GM23338 (cell line): ENCODE data around the gene OMP. TPM values are rescaled to one million over a fixed set of nuclear protein-coding genes. Genes with fewer than 3 reads are reported as not detected.

ENCODE experiments used
- ATAC-seq: fragments of 200-7000 bp; cut with Tn5 transposase; 3 replicates; pipeline ENCODE4 v1.9.1; 2020
- DNase-seq: peaks from one replicate; pipeline ENCODE4 v3.0.0-alpha.2; 2015; ENCODE audit warnings: low spot score
- H2AFZ ChIP-seq: fragments of 200-600 bp; sonication (generic); 2 replicates; pipeline ENCODE4 v1.8.0; 2016; ENCODE audit warnings: antibody characterized with exemption, mild to moderate bottlenecking, moderate library complexity
- H3F3A ChIP-seq: fragments of 200-600 bp; sonication (generic); replicated peaks from 2 replicates; pipeline ENCODE4 v1.8.0; 2017; ENCODE audit warnings: antibody characterized with exemption, mixed run types, low read depth
- H3K27ac ChIP-seq: fragments of 200-600 bp; sonication (generic); 2 replicates; pipeline ENCODE4 v1.6.1; 2016; ENCODE audit warnings: low read depth
- H3K27me3 ChIP-seq: fragments of 200-600 bp; sonication (generic); 2 replicates; pipeline ENCODE4 v1.8.0; 2016; ENCODE audit warnings: mild to moderate bottlenecking, mixed run types, moderate library complexity; ENCODE audit not compliant: insufficient read depth
- H3K36me3 ChIP-seq: fragments of 200-600 bp; sonication (generic); 2 replicates; pipeline ENCODE4 v1.8.0; 2016; ENCODE audit warnings: mild to moderate bottlenecking; ENCODE audit not compliant: insufficient read depth
- H3K4me1 ChIP-seq: fragments of 200-600 bp; sonication (generic); 2 replicates; pipeline ENCODE4 v1.8.0; 2016; ENCODE audit warnings: mild to moderate bottlenecking, moderate library complexity; ENCODE audit not compliant: insufficient read depth
- H3K4me2 ChIP-seq: fragments of 200-600 bp; sonication (generic); 2 replicates; pipeline ENCODE4 v1.7.1; 2017; ENCODE audit warnings: mixed run types
- H3K4me3 ChIP-seq: fragments of 200-600 bp; sonication (generic); 2 replicates; pipeline ENCODE4 v1.6.1; 2016; ENCODE audit warnings: mixed run types
- H3K79me2 ChIP-seq: fragments of 200-600 bp; sonication (generic); replicated peaks from 2 replicates; pipeline ENCODE4 v1.8.0; 2017; ENCODE audit warnings: mild to moderate bottlenecking; ENCODE audit not compliant: insufficient read depth
- H3K9me2 ChIP-seq: fragments of 200-600 bp; sonication (generic); 2 replicates; pipeline ENCODE4 v1.8.0; 2017; ENCODE audit not compliant: insufficient read depth
- H4K20me1 ChIP-seq: fragments of 200-600 bp; sonication (generic); replicated peaks from 2 replicates; pipeline ENCODE4 v1.8.0; 2017; ENCODE audit warnings: mild to moderate bottlenecking; ENCODE audit not compliant: insufficient read depth
- H3K27ac Mint-ChIP-seq: 2 replicates; pipeline ENCODE4 v1.8.0; 2020; ENCODE audit warnings: inconsistent platforms, mild to moderate bottlenecking, moderate library complexity, mixed read lengths
- H3K27me3 Mint-ChIP-seq: 3 replicates; pipeline ENCODE4 v1.8.0; 2022; ENCODE audit warnings: low read depth, mild to moderate bottlenecking, moderate library complexity, mixed read lengths, inconsistent platforms; ENCODE audit not compliant: insufficient read depth, poor library complexity
- H3K36me3 Mint-ChIP-seq: 3 replicates; pipeline ENCODE4 v1.8.0; 2021; ENCODE audit warnings: low read depth, mild to moderate bottlenecking, inconsistent platforms, moderate library complexity, mixed read lengths
- H3K4me1 Mint-ChIP-seq: 3 replicates; pipeline ENCODE4 v1.8.0; 2020; ENCODE audit warnings: mild to moderate bottlenecking, inconsistent platforms, mixed read lengths
- H3K4me3 Mint-ChIP-seq: 3 replicates; pipeline ENCODE4 v1.8.0; 2021; ENCODE audit warnings: moderate library complexity, mild to moderate bottlenecking, inconsistent platforms, mixed read lengths
- H3K9me3 Mint-ChIP-seq: 3 replicates; pipeline ENCODE4 v1.8.0; 2020; ENCODE audit warnings: moderate library complexity, mild to moderate bottlenecking, inconsistent platforms, mixed read lengths
- CREB1 ChIP-seq: fragments of 250-450 bp; sonication (Bioruptor Pico); IDR thresholded peaks from 2 replicates; pipeline ENCODE4 v1.5.0; 2020; ENCODE audit warnings: low read depth, mild to moderate bottlenecking, moderate library complexity
- EZH2 ChIP-seq: fragments of 200-600 bp; sonication (generic); IDR thresholded peaks from one replicate; pipeline ENCODE4 v1.8.0; 2017; ENCODE audit warnings: antibody characterized with exemption, mild to moderate bottlenecking, low read depth; ENCODE audit not compliant: unreplicated experiment
- EZH2phosphoT487 ChIP-seq: fragments of 200-600 bp; sonication (generic); IDR thresholded peaks from one replicate; pipeline ENCODE4 v1.8.1; 2018; ENCODE audit warnings: antibody characterized with exemption; ENCODE audit not compliant: unreplicated experiment
- JUNB ChIP-seq: IDR thresholded peaks from one replicate; pipeline ENCODE4 v1.6.1; 2016; ENCODE audit warnings: antibody characterized with exemption; ENCODE audit not compliant: unreplicated experiment
- NANOG ChIP-seq: IDR thresholded peaks from 2 replicates; pipeline ENCODE4 v1.6.1; 2016; ENCODE audit warnings: antibody characterized with exemption, borderline replicate concordance
- POLR2AphosphoS5 ChIP-seq: IDR thresholded peaks from 2 replicates; pipeline ENCODE4 v1.6.1; 2016; ENCODE audit warnings: antibody characterized with exemption, low read depth
- REST ChIP-seq: IDR thresholded peaks from one replicate; pipeline ENCODE4 v1.6.1; 2018; ENCODE audit warnings: antibody characterized with exemption; ENCODE audit not compliant: unreplicated experiment
- STAT1 ChIP-seq: IDR thresholded peaks from one replicate; pipeline ENCODE4 v1.6.1; 2016; ENCODE audit warnings: antibody characterized with exemption; ENCODE audit not compliant: unreplicated experiment
- ZNF114 ChIP-seq: fragments of 250-450 bp; sonication (Bioruptor Pico); IDR thresholded peaks from 2 replicates; pipeline ENCODE4 v1.5.0; 2020; ENCODE audit warnings: mild to moderate bottlenecking, moderate library complexity
- ZNF331 ChIP-seq: fragments of 250-450 bp; sonication (Bioruptor Pico); IDR thresholded peaks from 2 replicates; pipeline ENCODE4 v1.5.0; 2020; ENCODE audit warnings: low read depth, mild to moderate bottlenecking, moderate library complexity
- ZNF462 ChIP-seq: fragments of 250-450 bp; sonication (Bioruptor Pico); IDR thresholded peaks from 2 replicates; pipeline ENCODE4 v1.5.0; 2020; ENCODE audit warnings: mild to moderate bottlenecking, moderate library complexity
- polyA plus RNA-seq: library from polyadenylated mRNA; unstranded; fragments of >200 nt; fragmentation: Nextera tagmentation; extraction: Ambion mirVana; gene quantifications from 2 replicates; pipeline ENCODE4 v1.2.1, GENCODE V29; 2016
- total RNA-seq: library from RNA; depleted of rRNA; stranded (reverse); fragments of >200 nt; shearing (Covaris generic); gene quantifications from 2 replicates; pipeline ENCODE4 v1.2.3, GENCODE V29; 2014
- TF ChIP-seq, protein P1 (sequence below): IDR thresholded peaks from 2 replicates; pipeline ENCODE4 v1.6.1; 2016; ENCODE audit warnings: antibody characterized with exemption
- TF ChIP-seq, protein P2 (sequence below), 2 experiments: fragments of 200-600 bp in 1 of 2; sonication (generic) in 1 of 2; conservative IDR thresholded peaks; 2 replicates each; pipeline versions ENCODE4 v1.5.1 to v1.6.1; 2016 to 2017; ENCODE audit warnings: antibody characterized with exemption in 2 of 2, low read depth in 2 of 2, mild to moderate bottlenecking in 2 of 2, moderate library complexity in 1 of 2

Gene OMP
- total and polyA plus RNA-seq, 2 experiments from 2014 or later: 1.0 TPM; not detected in 1

DNA sequence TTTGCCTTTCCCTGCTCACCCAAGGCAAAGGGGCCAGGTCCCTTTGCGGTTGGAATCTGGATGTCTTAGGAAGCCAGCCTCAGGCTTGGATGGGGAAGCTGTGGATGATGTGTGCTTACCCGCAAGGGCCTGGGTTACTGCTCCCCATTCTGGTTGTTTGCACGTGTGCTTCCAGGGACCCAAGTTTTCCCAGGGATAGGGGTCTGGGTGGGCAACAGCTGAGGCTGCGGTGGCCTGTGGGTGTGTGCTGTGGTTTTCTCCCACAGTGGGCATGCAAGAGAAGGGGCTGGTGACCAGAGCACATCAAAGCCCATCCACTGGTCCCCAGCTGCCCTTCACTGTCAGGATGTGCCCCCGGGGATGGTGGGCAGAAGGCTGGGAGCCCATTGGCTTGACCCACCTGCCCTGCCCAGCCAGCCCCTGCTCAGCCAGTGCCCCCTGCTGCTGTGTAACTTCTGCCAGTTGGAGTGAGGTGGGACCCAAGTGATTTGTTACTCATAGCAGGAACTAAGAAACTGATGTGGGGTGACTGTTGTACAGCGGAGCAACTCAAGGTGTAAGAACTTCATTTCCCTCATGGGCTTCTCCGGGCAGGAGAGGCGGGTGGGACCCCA, 32.6 kb upstream of the OMP start:
- Histone ChIP-seq H3K27me3 (no peaks in the 10 kb centered on the region), H3K79me2 (no peaks in the 10 kb centered on the region), H3K4me2 (no peak overlapping the region), H3K4me1 (peaks cover 12% of the 10 kb centered on the region; the same call in 1 of the 2 replicates), H3K4me3 (no peak overlapping the region), H3K9me2 (no peaks in the 10 kb centered on the region), H3F3A (peaks cover 10% of the 10 kb centered on the region), H4K20me1 (no peaks in the 10 kb centered on the region), H3K36me3 (no peaks in the 10 kb centered on the region), H3K27ac (no peak overlapping the region), H2AFZ (no peak overlapping the region)
- Mint-ChIP-seq H3K4me1 (peaks cover 22% of the 10 kb centered on the region), H3K36me3 (no peaks in the 10 kb centered on the region), H3K4me3 (no peak overlapping the region), H3K27me3 (peaks cover 27% of the 10 kb centered on the region), H3K27ac (no peak overlapping the region), H3K9me3 (no peaks in the 10 kb centered on the region)
- ATAC-seq: no peak
- TF ChIP-seq POLR2AphosphoS5 (no peak), STAT1 (no peak), REST (no peak), JUNB (no peak), NANOG (no peak), CREB1 (CRISPR knock-in tag) (no peak), EZH2 (no peak), ZNF114 (CRISPR knock-in tag) (no peak), ZNF331 (CRISPR knock-in tag) (no peak), EZH2phosphoT487 (no peak), ZNF462 (no peak)
- TF ChIP-seq, protein P1, sequence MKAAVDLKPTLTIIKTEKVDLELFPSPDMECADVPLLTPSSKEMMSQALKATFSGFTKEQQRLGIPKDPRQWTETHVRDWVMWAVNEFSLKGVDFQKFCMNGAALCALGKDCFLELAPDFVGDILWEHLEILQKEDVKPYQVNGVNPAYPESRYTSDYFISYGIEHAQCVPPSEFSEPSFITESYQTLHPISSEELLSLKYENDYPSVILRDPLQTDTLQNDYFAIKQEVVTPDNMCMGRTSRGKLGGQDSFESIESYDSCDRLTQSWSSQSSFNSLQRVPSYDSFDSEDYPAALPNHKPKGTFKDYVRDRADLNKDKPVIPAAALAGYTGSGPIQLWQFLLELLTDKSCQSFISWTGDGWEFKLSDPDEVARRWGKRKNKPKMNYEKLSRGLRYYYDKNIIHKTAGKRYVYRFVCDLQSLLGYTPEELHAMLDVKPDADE: no peak
- TF ChIP-seq, protein P2, sequence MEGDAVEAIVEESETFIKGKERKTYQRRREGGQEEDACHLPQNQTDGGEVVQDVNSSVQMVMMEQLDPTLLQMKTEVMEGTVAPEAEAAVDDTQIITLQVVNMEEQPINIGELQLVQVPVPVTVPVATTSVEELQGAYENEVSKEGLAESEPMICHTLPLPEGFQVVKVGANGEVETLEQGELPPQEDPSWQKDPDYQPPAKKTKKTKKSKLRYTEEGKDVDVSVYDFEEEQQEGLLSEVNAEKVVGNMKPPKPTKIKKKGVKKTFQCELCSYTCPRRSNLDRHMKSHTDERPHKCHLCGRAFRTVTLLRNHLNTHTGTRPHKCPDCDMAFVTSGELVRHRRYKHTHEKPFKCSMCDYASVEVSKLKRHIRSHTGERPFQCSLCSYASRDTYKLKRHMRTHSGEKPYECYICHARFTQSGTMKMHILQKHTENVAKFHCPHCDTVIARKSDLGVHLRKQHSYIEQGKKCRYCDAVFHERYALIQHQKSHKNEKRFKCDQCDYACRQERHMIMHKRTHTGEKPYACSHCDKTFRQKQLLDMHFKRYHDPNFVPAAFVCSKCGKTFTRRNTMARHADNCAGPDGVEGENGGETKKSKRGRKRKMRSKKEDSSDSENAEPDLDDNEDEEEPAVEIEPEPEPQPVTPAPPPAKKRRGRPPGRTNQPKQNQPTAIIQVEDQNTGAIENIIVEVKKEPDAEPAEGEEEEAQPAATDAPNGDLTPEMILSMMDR (conservative IDR thresholded peaks at IDR 0.05; ENCODE audit: low read depth in 2 of 2): no peak
- no peak for DNase-seq
